ENCODE results near the gene GALM.
A peak's percentile ranks its signal among the peaks of the same experiment; 100 is the strongest.
"Not testable (repeated sequence)": the region's sequence is repeated elsewhere in the genome, so short reads cannot be mapped to it uniquely, and the experiment has no call there.

GALM gene

GRCh38 chr2:38683766-38684165, 17.9 kb downstream of the GALM start:
- H3K27me3 Mint-ChIP-seq: no peaks in the 10 kb centered on the region
- no peak overlapping the region for H3K4me3 Mint-ChIP-seq
- no peak overlapping the region for H3K27ac Mint-ChIP-seq
- peaks cover 15% of the 10 kb centered on the region for H3K4me1 Mint-ChIP-seq (ENCODE audit: low read depth)
- peaks cover 14% of the 10 kb centered on the region for H3K36me3 Mint-ChIP-seq
- no peaks in the 10 kb centered on the region for H3K9me3 Mint-ChIP-seq (ENCODE audit: low read depth)

GRCh38 chr2:38685116-38685735, 19.3 kb downstream of the GALM start:
- H3K27ac Mint-ChIP-seq: peak overlapping the region; percentile 6

GRCh38 chr2:38690499-38691420, 24.8 kb downstream of the GALM start:
- no peak overlapping the region for H3K4me3 Mint-ChIP-seq

More at GRCh38 chr2:38685116-38685735, 19.3 kb downstream of the GALM start:
- Mint-ChIP-seq H3K4me1 (ENCODE audit: low read depth) (peaks cover 18% of the 10 kb centered on the region), H3K27me3 (no peaks in the 10 kb centered on the region), H3K36me3 (peaks cover 11% of the 10 kb centered on the region), H3K9me3 (ENCODE audit: low read depth) (no peaks in the 10 kb centered on the region), H3K4me3 (no peak overlapping the region)

GRCh38 chr2:38691994-38692393, 26.1 kb downstream of the GALM start:
- peak overlapping the region; percentile 64 for H3K27ac Mint-ChIP-seq
- H3K9me3 Mint-ChIP-seq (ENCODE audit: low read depth): no peaks in the 10 kb centered on the region
- H3K4me1 Mint-ChIP-seq (ENCODE audit: low read depth): peaks cover 21% of the 10 kb centered on the region
- H3K27me3 Mint-ChIP-seq: no peaks in the 10 kb centered on the region
- peaks cover 12% of the 10 kb centered on the region for H3K36me3 Mint-ChIP-seq
- no peak overlapping the region for H3K4me3 Mint-ChIP-seq

More at GRCh38 chr2:38690499-38691420, 24.8 kb downstream of the GALM start:
- H3K36me3 Mint-ChIP-seq: peaks cover 12% of the 10 kb centered on the region
- H3K27me3 Mint-ChIP-seq: no peaks in the 10 kb centered on the region
- H3K9me3 Mint-ChIP-seq (ENCODE audit: low read depth): no peaks in the 10 kb centered on the region
- H3K4me1 Mint-ChIP-seq (ENCODE audit: low read depth): peaks cover 21% of the 10 kb centered on the region
- H3K27ac Mint-ChIP-seq: peak overlapping the region; percentile 61

- peaks cover 12% of the 10 kb centered on the region for H3K36me3 Mint-ChIP-seq
- H3K27ac Mint-ChIP-seq: no peak overlapping the region
- no peaks in the 10 kb centered on the region for H3K9me3 Mint-ChIP-seq (ENCODE audit: low read depth)
- no peaks in the 10 kb centered on the region for H3K27me3 Mint-ChIP-seq
- peaks cover 25% of the 10 kb centered on the region for H3K4me1 Mint-ChIP-seq (ENCODE audit: low read depth)
- no peak overlapping the region for H3K4me3 Mint-ChIP-seq
Observed at GRCh38 chr2:38692636-38693318, 26.9 kb downstream of the GALM start.

- Mint-ChIP-seq H3K4me3 (no peak overlapping the region), H3K27ac (peak overlapping the region; percentile 64)
Observed at GRCh38 chr2:38697116-38697840, 31.4 kb downstream of the GALM start.

GRCh38 chr2:38698467-38699003, 32.6 kb downstream of the GALM start:
- peaks cover 8% of the 10 kb centered on the region for H3K36me3 Mint-ChIP-seq
- H3K4me1 Mint-ChIP-seq (ENCODE audit: low read depth): peaks cover 19% of the 10 kb centered on the region
- no peak overlapping the region for H3K4me3 Mint-ChIP-seq
- no peaks in the 10 kb centered on the region for H3K27me3 Mint-ChIP-seq
- no peak overlapping the region for H3K27ac Mint-ChIP-seq
- no peaks in the 10 kb centered on the region for H3K9me3 Mint-ChIP-seq (ENCODE audit: low read depth)

More at GRCh38 chr2:38697116-38697840, 31.4 kb downstream of the GALM start:
- Mint-ChIP-seq H3K27me3 (no peaks in the 10 kb centered on the region), H3K36me3 (peaks cover 14% of the 10 kb centered on the region), H3K4me1 (ENCODE audit: low read depth) (peaks cover 18% of the 10 kb centered on the region), H3K9me3 (ENCODE audit: low read depth) (no peaks in the 10 kb centered on the region)

GRCh38 chr2:38700113-38700785, 34.3 kb downstream of the GALM start:
- Mint-ChIP-seq H3K27me3 (no peaks in the 10 kb centered on the region), H3K36me3 (peaks cover 8% of the 10 kb centered on the region), H3K4me1 (ENCODE audit: low read depth) (peaks cover 19% of the 10 kb centered on the region), H3K4me3 (peak overlapping the region; percentile 1), H3K9me3 (ENCODE audit: low read depth) (no peaks in the 10 kb centered on the region), H3K27ac (no peak overlapping the region)

GRCh38 chr2:38700881-38701458, 35.1 kb downstream of the GALM start:
- peak overlapping the region; percentile 4 for H3K4me3 Mint-ChIP-seq
- H3K27ac Mint-ChIP-seq: peak overlapping the region; percentile 23
- H3K27me3 Mint-ChIP-seq: no peaks in the 10 kb centered on the region
- peaks cover 8% of the 10 kb centered on the region for H3K36me3 Mint-ChIP-seq
- peaks cover 19% of the 10 kb centered on the region for H3K4me1 Mint-ChIP-seq (ENCODE audit: low read depth)
- H3K9me3 Mint-ChIP-seq (ENCODE audit: low read depth): no peaks in the 10 kb centered on the region

GRCh38 chr2:38701542-38701941, 35.6 kb downstream of the GALM start:
- Mint-ChIP-seq H3K27ac (peak overlapping the region; percentile 34), H3K4me1 (ENCODE audit: low read depth) (peaks cover 19% of the 10 kb centered on the region), H3K4me3 (no peak overlapping the region), H3K36me3 (peaks cover 8% of the 10 kb centered on the region), H3K27me3 (no peaks in the 10 kb centered on the region), H3K9me3 (ENCODE audit: low read depth) (no peaks in the 10 kb centered on the region)

GRCh38 chr2:38702413-38702812, 36.5 kb downstream of the GALM start:
- H3K4me1 Mint-ChIP-seq (ENCODE audit: low read depth): peaks cover 22% of the 10 kb centered on the region
- peak overlapping the region; percentile 46 for H3K27ac Mint-ChIP-seq
- no peaks in the 10 kb centered on the region for H3K9me3 Mint-ChIP-seq (ENCODE audit: low read depth)
- H3K27me3 Mint-ChIP-seq: no peaks in the 10 kb centered on the region
- H3K4me3 Mint-ChIP-seq: no peak overlapping the region
- peaks cover 10% of the 10 kb centered on the region for H3K36me3 Mint-ChIP-seq

- not testable (repeated sequence) for H3K27me3 Mint-ChIP-seq; H3K9me3 Mint-ChIP-seq (ENCODE audit: low read depth); H3K4me3 Mint-ChIP-seq; H3K27ac Mint-ChIP-seq; H3K36me3 Mint-ChIP-seq
- peaks cover 22% of the 10 kb centered on the region for H3K4me1 Mint-ChIP-seq (ENCODE audit: low read depth)
Observed at GRCh38 chr2:38703336-38703735, 37.4 kb downstream of the GALM start.

- Mint-ChIP-seq H3K27ac (no peak overlapping the region), H3K4me1 (ENCODE audit: low read depth) (peaks cover 36% of the 10 kb centered on the region), H3K27me3 (no peaks in the 10 kb centered on the region), H3K4me3 (no peak overlapping the region), H3K9me3 (ENCODE audit: low read depth) (no peaks in the 10 kb centered on the region), H3K36me3 (peaks cover 8% of the 10 kb centered on the region)
Observed at GRCh38 chr2:38704664-38705063, 38.8 kb downstream of the GALM start.

Measured in activated naive CD8-positive, alpha-beta T cell (primary cell).